WERI-Rb-1 (cell line): ENCODE data around the gene LDAH.

ENCODE experiments used
- DNase-seq: peaks from one replicate; pipeline ENCODE4 v3.0.0-alpha.2; 2020
- H3K27ac ChIP-seq: fragments of 250-450 bp; sonication (Bioruptor Pico); 2 replicates; pipeline ENCODE4 v1.5.1; 2020; ENCODE audit warnings: mild to moderate bottlenecking, moderate library complexity
- H3K27me3 ChIP-seq: fragments of 250-450 bp; sonication (Bioruptor Pico); 2 replicates; pipeline ENCODE4 v1.5.1; 2021; ENCODE audit warnings: mild to moderate bottlenecking, low read depth, moderate library complexity; ENCODE audit not compliant: insufficient read depth, severe bottlenecking
- H3K36me3 ChIP-seq: fragments of 250-450 bp; sonication (Bioruptor Pico); 2 replicates; pipeline ENCODE4 v1.5.1; 2020; ENCODE audit warnings: mild to moderate bottlenecking, moderate library complexity
- H3K4me3 ChIP-seq: 2 replicates; pipeline ENCODE4 v1.5.1; 2011; ENCODE audit warnings: low read depth, mild to moderate bottlenecking, control low read depth, low read length
- H3K9me3 ChIP-seq: fragments of 250-450 bp; sonication (Bioruptor Pico); 2 replicates; pipeline ENCODE4 v1.5.1; 2021; ENCODE audit warnings: mild to moderate bottlenecking, moderate library complexity; ENCODE audit not compliant: severe bottlenecking
- TF ChIP-seq, protein P1 (sequence below): IDR thresholded peaks from 2 replicates; pipeline ENCODE4 v1.5.1; 2011; ENCODE audit warnings: low read depth, mild to moderate bottlenecking, control low read depth, inconsistent platforms, low read length

The LDAH gene

DNA sequence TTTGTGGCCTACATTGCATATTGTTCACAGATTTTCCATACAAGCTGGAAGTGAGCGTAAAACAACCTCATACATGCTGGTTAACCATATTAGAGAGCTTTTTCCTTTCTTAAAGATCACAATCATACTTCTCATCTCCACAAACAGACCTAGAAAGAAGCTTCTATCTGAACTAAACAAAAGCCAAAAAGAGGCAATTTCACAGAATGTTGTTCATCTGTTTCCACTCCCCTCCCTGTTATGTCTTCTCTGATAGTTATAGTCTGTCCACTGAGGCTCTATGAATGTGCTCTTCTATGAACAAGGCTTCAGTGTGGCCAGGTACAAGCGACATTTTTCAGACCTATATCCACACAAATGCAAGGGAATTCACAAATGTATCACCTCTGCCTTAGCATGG lies 63.4 kb downstream of the LDAH start:
- H3K27ac ChIP-seq, result no peak overlapping the region
- TF ChIP-seq, protein P1, sequence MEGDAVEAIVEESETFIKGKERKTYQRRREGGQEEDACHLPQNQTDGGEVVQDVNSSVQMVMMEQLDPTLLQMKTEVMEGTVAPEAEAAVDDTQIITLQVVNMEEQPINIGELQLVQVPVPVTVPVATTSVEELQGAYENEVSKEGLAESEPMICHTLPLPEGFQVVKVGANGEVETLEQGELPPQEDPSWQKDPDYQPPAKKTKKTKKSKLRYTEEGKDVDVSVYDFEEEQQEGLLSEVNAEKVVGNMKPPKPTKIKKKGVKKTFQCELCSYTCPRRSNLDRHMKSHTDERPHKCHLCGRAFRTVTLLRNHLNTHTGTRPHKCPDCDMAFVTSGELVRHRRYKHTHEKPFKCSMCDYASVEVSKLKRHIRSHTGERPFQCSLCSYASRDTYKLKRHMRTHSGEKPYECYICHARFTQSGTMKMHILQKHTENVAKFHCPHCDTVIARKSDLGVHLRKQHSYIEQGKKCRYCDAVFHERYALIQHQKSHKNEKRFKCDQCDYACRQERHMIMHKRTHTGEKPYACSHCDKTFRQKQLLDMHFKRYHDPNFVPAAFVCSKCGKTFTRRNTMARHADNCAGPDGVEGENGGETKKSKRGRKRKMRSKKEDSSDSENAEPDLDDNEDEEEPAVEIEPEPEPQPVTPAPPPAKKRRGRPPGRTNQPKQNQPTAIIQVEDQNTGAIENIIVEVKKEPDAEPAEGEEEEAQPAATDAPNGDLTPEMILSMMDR, result no peak
- H3K36me3 ChIP-seq, result no peaks in the 10 kb centered on the region
- DNase-seq, result no peak
- no peak overlapping the region for H3K4me3 ChIP-seq
- peaks cover 3% of the 10 kb centered on the region for H3K9me3 ChIP-seq
- H3K27me3 ChIP-seq, result no peaks in the 10 kb centered on the region

DNA sequence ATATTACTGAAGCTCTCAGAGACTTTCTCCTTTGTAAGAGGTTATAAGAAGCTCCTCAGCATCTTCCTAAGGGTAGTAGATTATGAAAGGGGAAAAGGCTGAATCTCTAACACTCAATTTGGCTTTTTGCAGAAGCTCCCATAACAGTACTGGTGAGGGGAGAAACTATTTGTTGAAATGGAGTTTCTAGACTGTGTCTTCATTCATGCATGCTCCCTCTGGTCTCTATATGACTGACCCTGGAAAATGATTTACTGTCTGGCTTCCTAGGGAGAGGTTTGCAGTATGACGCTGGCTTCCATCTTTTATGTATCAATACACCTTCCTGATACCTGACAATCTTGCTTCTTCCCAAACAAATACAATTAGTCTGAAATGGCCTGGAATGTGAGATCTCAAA lies 63.9 kb downstream of the LDAH start:
- Histone ChIP-seq H3K27me3 (no peaks in the 10 kb centered on the region), H3K36me3 (no peaks in the 10 kb centered on the region), H3K4me3 (no peak overlapping the region), H3K27ac (no peak overlapping the region), H3K9me3 (peaks cover 3% of the 10 kb centered on the region)
- TF ChIP-seq, protein P1, result no peak
- DNase-seq, result no peak

DNA sequence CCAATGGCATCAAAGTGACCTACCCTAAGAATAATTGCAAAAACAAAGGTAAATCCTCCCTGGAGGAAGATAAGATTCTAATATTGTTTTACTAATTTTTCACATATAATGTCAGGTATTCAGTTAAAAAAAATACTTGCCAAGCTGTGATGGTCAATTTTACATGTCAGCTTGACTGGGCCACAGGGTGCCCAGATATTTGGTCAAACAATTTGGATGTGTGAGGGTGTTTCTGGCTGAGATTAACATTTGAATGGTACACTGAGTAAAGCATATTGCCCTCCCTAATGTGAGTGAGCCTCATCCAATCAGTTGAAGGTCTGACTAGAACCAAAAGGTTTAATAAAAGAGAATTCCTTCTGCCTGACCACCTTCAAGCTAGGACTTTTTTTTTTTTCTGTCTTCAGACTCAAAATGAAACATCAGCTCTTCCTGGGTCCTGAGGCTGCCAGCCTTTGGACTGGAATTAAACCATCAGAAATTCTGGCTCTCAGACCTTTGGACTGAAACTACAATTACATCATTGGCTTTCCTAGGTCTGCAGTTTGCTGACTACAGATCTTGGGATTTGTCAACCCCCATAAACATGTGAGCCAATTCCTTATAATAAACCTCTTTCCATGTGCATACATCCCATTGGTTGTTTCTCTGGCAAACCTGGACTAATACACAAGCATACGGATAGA lies 65.4 kb downstream of the LDAH start:
- Histone ChIP-seq H3K9me3 (peaks cover 3% of the 10 kb centered on the region), H3K27me3 (no peaks in the 10 kb centered on the region), H3K4me3 (no peak overlapping the region), H3K27ac (no peak overlapping the region), H3K36me3 (no peaks in the 10 kb centered on the region)
- DNase-seq, result no peak
- TF ChIP-seq, protein P1, result no peak

DNA sequence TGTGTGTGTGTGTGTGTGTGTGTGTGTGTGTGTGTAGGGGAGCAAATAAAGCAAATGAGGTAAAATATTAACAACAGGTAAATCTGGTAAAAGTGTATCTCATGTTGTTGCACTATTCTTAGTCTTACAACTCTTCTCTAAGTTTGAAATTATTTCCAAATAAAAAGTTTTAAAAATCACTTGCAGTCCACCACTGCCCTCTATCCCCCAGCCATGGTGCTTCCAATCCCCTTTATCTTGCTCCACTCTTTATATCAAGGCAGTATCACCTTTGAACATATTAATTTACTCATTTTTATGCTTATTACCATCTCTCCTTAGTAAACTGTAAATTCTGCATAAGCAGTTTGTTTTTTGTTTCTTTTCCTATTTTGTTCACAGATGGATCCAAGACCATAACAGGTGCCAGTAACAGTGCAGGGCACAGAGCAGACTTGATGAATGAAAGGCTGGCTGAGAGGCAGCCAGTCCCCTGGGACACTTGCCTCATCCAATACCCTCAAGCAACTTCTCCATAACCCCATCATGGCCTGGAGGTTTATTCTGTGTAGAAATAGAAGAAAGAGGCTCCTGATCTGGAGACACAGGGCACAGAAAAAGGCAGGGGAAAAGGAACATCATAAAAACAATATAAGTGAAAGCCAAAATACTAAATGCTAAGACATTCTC lies 67.6 kb downstream of the LDAH start:
- Histone ChIP-seq H3K4me3 (no peak overlapping the region), H3K27me3 (no peaks in the 10 kb centered on the region), H3K27ac (no peak overlapping the region), H3K36me3 (no peaks in the 10 kb centered on the region), H3K9me3 (no peaks in the 10 kb centered on the region)
- TF ChIP-seq, protein P1, result no peak
- DNase-seq, result no peak

DNA sequence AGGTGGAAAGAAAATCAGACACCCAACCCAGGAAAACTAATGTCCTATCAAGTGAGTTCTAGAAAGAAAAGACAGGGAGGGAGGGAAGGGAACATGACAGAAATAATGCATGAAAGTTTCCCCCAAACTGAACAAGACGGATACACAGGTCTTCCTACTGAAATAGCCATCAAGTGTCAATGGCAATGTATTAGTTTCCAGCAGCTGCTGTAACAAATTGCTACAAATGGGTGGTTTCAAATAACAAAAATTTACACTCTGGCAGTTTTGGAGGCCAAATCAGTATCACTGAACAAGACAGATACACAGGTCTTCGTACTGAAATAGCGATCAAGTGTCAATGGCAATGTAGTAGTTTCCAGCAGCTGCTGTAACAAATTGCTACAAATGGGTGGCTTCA lies 70.6 kb downstream of the LDAH start:
- Histone ChIP-seq H3K36me3 (no peaks in the 10 kb centered on the region), H3K4me3 (no peak overlapping the region), H3K27me3 (no peaks in the 10 kb centered on the region), H3K27ac (no peak overlapping the region), H3K9me3 (no peaks in the 10 kb centered on the region)
- TF ChIP-seq, protein P1, result no peak
- DNase-seq, result no peak
